Measurements from ENCODE around the gene ANHX. TPM values are rescaled to one million over a fixed set of nuclear protein-coding genes. Genes with fewer than 3 reads are reported as not detected.

ANHX gene
- total and polyA plus RNA-seq, 4 donors = not detected

DNA sequence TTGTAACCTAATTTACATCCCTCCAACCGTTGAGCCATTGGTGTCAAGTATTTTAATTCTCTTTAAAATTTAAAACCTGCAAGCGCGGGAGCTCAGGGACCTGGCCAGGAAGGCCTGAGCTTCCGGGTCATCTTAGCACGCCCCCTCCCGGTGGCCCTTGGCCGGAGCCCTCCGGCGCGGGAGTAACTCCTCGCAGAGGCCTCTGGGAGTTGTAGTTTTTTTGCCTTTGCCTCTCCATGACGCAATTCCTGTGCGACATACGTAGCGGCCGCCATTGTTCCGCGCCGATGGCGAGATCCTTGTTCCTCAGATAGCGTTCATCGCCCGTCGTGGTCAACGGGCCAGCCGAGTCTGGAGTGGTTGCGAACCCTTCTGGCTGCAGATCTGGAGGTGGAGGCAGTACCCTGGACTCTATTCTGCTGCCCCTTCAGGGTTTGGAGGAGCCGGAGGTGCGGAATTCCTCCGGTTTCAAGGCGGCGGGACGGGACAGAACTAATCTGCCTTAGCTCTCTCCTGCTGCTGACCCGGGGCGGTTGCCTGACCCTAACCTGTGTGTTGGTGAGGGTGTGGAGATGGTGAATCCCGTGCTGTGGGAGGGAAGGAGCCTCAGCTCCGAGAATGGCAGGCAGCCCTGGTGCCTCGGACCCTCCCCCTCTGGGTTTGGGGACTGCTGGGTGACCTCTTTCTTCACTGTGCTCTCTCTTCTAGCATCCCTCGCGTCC is 54.3 kb downstream of the ANHX start, which contains the start of gene ZNF268:
Gene ZNF268 (plus strand): TSS at position 258 of the 722 bp plus-strand sequence. CDS start 503 bp downstream, outside the sequence.
- Histone ChIP-seq H3K27me3 (ENCODE audit: control insufficient read depth in 4 of 4, insufficient read depth in 4 of 4, low read length in 3 of 4) (no peaks in the 10 kb centered on the region), H3K9me3 (ENCODE audit: control insufficient read depth in 4 of 4, low read length in 3 of 4) (peaks cover 23 to 68% (median 43%) of the 10 kb centered on the region in 4 donors), H3K36me3 (ENCODE audit: control insufficient read depth in 4 of 4, insufficient read depth in 3 of 4, low read depth in 1 of 4, low read length in 3 of 4) (peaks cover 10 to 37% (median 34%) of the 10 kb centered on the region in 4 donors), H3K27ac (ENCODE audit: low read depth in 1 of 2, low read length in 2 of 2) (peak within 1 kb of the TSS; percentile 15 to 52), H3K4me1 (ENCODE audit: control insufficient read depth in 4 of 4, insufficient read depth in 4 of 4, low read length in 3 of 4) (peaks cover 0 to 15% (median 7%) of the 10 kb centered on the region in 4 donors), H3K4me3 (ENCODE audit: low read depth in 1 of 3, low read length in 3 of 3) (peak within 1 kb of the TSS; percentile 70 to 99 (median 98)), H3K9ac (ENCODE audit: low read depth in 1 of 2, low read length in 2 of 2) (peak within 1 kb of the TSS; percentile 1 to 70)
- TF ChIP-seq EGR1 (IDR thresholded peaks at IDR 0.05; ENCODE audit: low read depth in 2 of 2) = peak in 1 of 2 donors; percentile 72
- peak; percentile 62 to 97 for TF ChIP-seq GABPA (IDR thresholded peaks at IDR 0.05 in 1 of 2, conservative IDR thresholded peaks at IDR 0.05 in 1 of 2)
- peak; percentile 83 for TF ChIP-seq ZBTB33 (IDR thresholded peaks at IDR 0.05)
- peak; percentile 76 for TF ChIP-seq MAX (IDR thresholded peaks at IDR 0.05)
- TF ChIP-seq NR2F2 (IDR thresholded peaks at IDR 0.05) = peak; percentile 93
- TF ChIP-seq JUND (IDR thresholded peaks at IDR 0.05) = no peak
- peak; percentile 67 to 70 for TF ChIP-seq RAD21 (IDR thresholded peaks at IDR 0.05)
- no peak for TF ChIP-seq FOXA2 (IDR thresholded peaks at IDR 0.05)
- TF ChIP-seq, protein P1, sequence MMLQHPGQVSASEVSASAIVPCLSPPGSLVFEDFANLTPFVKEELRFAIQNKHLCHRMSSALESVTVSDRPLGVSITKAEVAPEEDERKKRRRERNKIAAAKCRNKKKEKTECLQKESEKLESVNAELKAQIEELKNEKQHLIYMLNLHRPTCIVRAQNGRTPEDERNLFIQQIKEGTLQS (IDR thresholded peaks at IDR 0.05) = peak; percentile 35
- TF ChIP-seq YY1 (IDR thresholded peaks at IDR 0.05) = peak; percentile 99
- TF ChIP-seq RXRA (IDR thresholded peaks at IDR 0.05) = peak; percentile 25 to 41
- TF ChIP-seq SP1 (IDR thresholded peaks at IDR 0.05) = peak; percentile 47
- TF ChIP-seq REST (IDR thresholded peaks at IDR 0.05) = no peak
- no peak for TF ChIP-seq TAF1 (conservative IDR thresholded peaks at IDR 0.05)
- no peak for TF ChIP-seq FOXA1 (IDR thresholded peaks at IDR 0.05)
- no peak for TF ChIP-seq HNF4G (IDR thresholded peaks at IDR 0.05)
- TF ChIP-seq, protein P2, sequence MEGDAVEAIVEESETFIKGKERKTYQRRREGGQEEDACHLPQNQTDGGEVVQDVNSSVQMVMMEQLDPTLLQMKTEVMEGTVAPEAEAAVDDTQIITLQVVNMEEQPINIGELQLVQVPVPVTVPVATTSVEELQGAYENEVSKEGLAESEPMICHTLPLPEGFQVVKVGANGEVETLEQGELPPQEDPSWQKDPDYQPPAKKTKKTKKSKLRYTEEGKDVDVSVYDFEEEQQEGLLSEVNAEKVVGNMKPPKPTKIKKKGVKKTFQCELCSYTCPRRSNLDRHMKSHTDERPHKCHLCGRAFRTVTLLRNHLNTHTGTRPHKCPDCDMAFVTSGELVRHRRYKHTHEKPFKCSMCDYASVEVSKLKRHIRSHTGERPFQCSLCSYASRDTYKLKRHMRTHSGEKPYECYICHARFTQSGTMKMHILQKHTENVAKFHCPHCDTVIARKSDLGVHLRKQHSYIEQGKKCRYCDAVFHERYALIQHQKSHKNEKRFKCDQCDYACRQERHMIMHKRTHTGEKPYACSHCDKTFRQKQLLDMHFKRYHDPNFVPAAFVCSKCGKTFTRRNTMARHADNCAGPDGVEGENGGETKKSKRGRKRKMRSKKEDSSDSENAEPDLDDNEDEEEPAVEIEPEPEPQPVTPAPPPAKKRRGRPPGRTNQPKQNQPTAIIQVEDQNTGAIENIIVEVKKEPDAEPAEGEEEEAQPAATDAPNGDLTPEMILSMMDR (IDR thresholded peaks at IDR 0.05; ENCODE audit: low read depth, low read length, missing input control) = peak; percentile 73
- TF ChIP-seq HNF4A (conservative IDR thresholded peaks at IDR 0.05) = peak in 1 of 2 donors; percentile 29
- DNase-seq (ENCODE audit: low spot score) = peak; percentile 94
- under 1% methylated on average over 40 of the region's 40 CpGs for WGBS

Data from liver (tissue), 9 donors.